GM18951 (cell line): Measurements from ENCODE around the gene PUS1.
A peak's percentile ranks its signal among the peaks of the same experiment; 100 is the strongest.
"Not testable (repeated sequence)": the region's sequence is repeated elsewhere in the genome, so short reads cannot be mapped to it uniquely, and the experiment has no call there.

Experiments used
- POLR2A ChIP-seq: IDR thresholded peaks from 4 replicates; pipeline ENCODE4 v1.6.1; 2011; ENCODE audit warnings: mild to moderate bottlenecking; ENCODE audit not compliant: insufficient read length, insufficient read depth; ENCODE audit errors: extremely low read depth
- in situ Hi-C: fragments of 300-500 bp; cut with MboI; formaldehyde crosslinking; loops from one replicate; pipeline ENCODE4 v1.12.0; 2022; ENCODE audit warnings: low sequenced_read_pairs, mixed read lengths, inconsistent platforms; ENCODE audit not compliant: unreplicated experiment

Gene PUS1

DNA sequence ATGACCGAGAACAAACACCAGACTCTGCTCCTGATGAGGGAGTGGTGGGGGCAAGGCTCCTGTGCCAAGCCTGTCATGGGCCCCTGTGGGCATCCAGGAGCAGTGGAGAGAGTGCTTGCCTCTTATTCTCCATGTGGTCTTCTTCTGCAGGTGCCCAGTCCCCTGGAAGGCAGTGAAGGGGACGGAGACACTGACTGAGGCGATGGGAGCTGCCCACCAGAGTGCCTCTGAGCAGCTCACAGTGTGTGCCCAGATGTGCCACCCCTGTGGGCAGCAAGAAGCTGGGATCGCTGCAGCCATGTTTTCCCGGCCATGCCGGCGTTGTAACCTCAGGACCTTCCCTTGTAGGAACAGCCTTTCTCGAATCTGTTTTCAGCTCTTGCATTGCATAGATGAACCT lies 14.3 kb downstream of the PUS1 start:
- no peak for TF ChIP-seq POLR2A
- in situ Hi-C loops, result no loop called here

GRCh38 chr12:131943876-131944275 lies 14.8 kb downstream of the PUS1 start:
- no peak for TF ChIP-seq POLR2A
- in situ Hi-C loops, result no loop called here

DNA sequence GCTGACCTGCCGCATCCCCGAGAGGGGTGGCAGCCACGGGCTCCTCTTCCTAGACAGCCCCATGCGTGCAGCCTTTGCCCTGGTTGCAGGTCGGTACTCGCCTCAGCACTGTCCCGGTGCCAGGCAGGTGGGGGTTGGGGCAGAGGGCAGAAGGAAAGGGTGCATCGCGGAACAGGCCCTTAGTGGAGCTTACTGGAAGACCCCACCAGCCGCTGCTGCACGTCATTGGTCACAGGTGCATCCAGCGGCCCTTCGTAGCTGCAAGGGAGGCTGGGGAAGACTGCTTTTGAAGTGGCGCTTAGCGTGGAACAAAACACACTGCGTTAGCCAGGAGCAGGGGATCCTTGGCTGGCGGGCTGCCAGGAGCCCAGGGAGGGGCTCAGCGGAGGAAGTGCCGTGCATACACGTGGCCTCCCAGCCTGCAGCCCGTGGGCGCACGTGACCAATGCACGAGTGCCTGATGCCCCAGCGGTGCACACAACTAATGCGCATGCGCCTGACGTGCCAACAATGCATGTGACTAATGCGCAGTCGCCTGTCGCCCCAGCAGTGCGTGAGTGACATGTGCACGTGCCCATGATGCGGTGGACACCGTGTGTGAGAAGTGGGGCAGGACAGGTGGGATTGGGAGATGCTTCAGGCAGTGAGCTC lies 15.7 kb downstream of the PUS1 start:
- in situ Hi-C loops, result no loop called here

DNA sequence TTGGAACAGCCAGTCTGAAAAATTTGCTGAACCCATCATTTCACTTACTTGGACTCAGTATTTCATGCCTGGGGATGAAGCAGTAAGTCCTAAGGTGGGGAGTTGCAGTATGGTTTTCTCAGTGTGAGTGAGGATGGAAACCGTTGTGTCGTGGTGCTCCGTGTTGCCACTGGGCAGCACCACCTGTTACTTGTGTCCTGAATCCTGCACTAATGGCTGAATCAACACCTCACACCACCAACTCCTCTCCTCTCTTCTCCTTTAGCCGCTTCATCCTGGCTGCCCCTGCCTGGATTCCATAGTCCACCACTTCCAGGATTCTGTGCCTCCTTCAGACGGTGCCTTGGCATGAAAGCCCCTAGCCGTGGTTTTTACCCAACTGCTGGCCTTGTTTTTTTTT lies 17.7 kb downstream of the PUS1 start:
- in situ Hi-C loops, result no loop called here
- no peak for TF ChIP-seq POLR2A

More for the DNA sequence above, 15.7 kb downstream of the PUS1 start:
- TF ChIP-seq POLR2A, result no peak

GRCh38 chr12:131947482-131948027 lies 18.5 kb downstream of the PUS1 start:
- in situ Hi-C loops, result no loop called here
- no peak for TF ChIP-seq POLR2A

DNA sequence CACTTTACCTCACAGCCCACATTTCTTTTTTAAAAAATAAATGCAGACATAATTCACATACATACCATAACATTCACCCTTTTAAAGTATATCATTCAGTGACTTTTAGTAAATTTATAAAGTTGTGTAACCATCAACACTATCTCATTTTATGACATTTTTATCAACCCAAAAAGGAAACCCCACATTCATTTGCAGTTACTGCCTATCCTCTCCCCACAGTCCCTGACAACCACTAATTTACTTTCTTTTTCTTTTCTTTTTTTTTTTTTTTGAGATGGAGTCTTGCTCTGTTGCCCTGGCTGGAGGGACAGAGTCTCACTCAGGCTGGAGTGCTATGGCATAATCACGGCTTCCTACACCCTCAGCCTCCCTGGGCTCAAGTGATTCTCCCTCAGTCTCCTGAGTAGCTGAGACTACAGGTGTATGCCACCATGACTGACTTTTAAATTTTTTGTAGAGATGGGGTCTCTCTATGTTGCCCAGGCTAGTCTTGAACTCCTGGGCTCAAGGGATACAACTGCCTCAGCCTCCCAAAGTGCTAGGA lies 19.2 kb downstream of the PUS1 start:
- no peak for TF ChIP-seq POLR2A
- in situ Hi-C loops, result no loop called here

DNA sequence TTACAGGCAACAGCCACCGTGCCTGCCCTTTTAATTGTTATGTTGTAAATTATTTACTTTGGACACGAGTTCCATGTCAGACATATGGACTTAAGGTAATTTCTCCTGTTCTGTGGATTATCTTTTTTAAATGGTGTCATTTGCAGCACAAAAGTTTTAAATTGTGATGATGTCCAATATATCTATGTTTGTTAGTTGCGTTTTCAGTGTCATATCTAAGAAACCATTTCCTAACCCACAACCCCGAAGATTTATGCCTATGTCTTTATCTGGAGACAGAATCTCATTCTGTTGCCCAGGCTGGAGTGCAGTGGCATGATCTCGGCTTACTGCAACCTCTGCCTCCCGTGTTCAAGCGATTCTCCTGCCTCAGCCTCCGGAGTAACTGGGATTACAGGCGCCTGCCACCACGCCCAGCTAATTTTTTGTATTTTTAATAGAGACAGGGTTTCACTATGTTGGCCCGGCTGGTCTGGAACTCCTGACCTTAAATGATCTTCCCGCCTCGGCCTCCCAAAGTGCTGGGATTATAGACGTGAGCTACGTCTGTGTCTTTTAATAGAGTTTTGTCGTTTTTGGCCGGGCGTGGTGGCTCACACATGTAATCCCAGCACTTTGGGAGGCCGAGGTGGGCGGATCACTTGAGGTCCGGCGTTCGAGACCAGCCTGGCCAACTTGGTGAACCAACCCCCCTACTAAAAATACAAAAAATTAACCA lies 19.8 kb downstream of the PUS1 start:
- in situ Hi-C loops, result not testable (repeated sequence)

GRCh38 chr12:131949431-131950181 lies 20.5 kb downstream of the PUS1 start, which contains the start of gene EP400:
Gene EP400, plus strand, starts transcription at chr12:131949942. Its CDS starts 10,678 bp downstream, at chr12:131960620.
- TF ChIP-seq POLR2A, result peak; percentile 78
- in situ Hi-C loops, result no loop called here

DNA sequence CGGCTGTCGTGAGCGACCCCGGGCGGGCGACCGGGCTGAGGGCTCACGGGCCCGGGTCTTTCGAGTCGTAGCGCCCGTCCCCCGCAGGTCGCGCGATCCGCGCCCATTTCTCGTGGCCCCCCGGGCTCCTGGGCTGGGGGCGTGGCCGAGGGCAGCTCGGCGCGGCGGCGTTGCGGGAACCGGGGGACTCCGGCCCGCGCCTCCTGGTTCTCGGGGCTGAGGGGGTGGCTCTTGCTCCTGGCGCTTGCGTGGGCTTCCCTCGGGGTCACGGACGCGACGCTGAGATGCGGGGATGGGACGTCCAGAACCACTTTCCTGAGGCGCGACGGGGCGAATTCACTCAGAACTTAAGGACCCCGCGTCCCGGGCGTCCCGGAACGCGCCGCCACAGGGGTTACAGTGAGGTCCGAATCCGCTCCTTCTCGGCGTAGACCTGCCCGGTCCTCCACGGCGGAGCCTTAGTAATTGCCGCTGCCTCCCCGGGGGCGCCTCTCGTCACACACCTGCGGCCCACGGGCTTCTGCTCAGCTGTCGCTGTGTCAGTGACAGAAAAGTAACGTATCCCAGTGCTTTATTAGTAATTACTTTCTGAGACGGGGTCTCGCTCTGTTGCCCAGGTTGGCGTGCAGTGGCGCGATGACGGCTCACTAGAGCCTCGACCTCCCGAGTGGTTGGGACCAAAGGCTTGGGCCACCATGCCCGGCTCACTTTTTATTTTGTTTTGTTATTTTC lies 21.3 kb downstream of the PUS1 start:
- TF ChIP-seq POLR2A, result no peak
- in situ Hi-C loops, result no loop called here

DNA sequence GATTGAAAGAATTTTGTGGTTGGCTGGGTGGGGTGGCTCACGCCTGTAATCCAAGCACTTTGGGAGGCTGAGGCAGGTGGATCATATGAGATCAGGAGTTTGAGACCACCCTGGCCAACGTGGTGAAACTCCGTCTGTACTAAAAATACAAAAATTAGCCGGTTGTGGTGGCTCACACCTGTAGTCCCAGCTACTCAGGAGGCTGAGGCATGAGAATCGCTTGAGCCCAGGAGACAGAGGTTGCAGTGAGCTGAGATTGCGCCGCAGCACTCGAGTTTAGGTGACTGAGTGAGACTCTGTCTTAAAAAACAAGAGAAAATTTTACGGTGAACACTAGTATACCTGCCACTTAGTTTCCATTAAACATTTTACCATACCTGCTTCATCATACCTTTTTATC lies 24.7 kb downstream of the PUS1 start:
- in situ Hi-C loops, result not testable (repeated sequence)

- in situ Hi-C loops, result not testable (repeated sequence)
Observed at GRCh38 chr12:131954460-131954859, 25.4 kb downstream of the PUS1 start.

DNA sequence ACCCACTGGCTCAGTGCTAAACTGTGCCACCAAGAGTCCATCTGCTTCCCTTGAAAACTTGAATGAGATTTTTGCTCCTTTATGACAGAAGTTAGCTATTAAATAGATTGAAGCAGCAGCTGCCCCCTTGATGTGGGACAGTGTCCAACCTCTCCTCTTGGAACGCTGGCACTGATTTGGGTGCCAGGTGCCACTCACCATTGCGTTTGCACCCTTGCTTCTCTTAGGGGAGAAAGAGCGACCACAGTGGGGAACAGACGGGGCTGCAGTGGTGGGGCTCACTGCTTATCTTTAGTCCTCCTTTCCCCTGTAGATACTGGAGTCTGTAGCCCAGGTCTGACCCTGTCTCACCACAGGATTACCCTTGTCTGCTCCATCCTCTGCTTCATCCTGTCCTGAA lies 30.0 kb downstream of the PUS1 start:
- TF ChIP-seq POLR2A, result no peak
- in situ Hi-C loops, result no loop called here
